GM10266 (cell line): Measurements from ENCODE around the gene UGT1A6.
"Not testable (repeated sequence)": the region's sequence is repeated elsewhere in the genome, so short reads cannot be mapped to it uniquely, and the experiment has no call there.

Experiments used
- DNase-seq: peaks from one replicate; pipeline ENCODE4 v3.0.0; 2012; ENCODE audit errors: extremely low spot score
- TF ChIP-seq, protein P1 (sequence below): IDR thresholded peaks from 2 replicates; pipeline ENCODE4 v1.5.1; 2012; ENCODE audit warnings: mild to moderate bottlenecking, low read depth; ENCODE audit not compliant: control insufficient read depth, insufficient read depth; ENCODE audit errors: missing control alignments

The UGT1A6 gene

DNA sequence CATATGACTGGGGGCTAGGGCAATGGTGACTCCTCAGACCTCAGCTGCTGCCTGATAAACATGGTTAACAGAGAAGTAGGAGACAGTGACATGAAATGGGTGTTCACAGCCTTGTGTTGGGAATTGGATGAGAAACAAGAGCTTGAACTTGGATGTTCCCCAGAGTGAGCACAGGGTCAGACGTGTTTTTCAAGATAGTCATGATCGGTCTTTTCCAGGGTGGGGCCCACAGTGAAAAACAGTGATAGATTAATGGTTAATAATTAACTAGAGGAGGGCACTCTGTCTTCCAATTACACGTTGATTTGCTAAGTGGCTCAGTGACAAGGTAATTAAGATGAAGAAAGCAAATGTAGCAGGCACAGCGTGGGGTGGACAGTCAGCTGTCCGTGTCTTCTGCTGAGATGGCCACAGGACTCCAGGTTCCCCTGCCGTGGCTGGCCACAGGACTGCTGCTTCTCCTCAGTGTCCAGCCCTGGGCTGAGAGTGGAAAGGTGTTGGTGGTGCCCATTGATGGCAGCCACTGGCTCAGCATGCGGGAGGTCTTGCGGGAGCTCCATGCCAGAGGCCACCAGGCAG, 36.1 kb downstream of the UGT1A6 start, which contains the start of gene UGT1A3:
Gene UGT1A3 (plus strand): TSS at position 320 of the 579 bp plus-strand sequence. CDS start 85 bp downstream, at position 405.
- DNase-seq = no peak
- TF ChIP-seq, protein P1, sequence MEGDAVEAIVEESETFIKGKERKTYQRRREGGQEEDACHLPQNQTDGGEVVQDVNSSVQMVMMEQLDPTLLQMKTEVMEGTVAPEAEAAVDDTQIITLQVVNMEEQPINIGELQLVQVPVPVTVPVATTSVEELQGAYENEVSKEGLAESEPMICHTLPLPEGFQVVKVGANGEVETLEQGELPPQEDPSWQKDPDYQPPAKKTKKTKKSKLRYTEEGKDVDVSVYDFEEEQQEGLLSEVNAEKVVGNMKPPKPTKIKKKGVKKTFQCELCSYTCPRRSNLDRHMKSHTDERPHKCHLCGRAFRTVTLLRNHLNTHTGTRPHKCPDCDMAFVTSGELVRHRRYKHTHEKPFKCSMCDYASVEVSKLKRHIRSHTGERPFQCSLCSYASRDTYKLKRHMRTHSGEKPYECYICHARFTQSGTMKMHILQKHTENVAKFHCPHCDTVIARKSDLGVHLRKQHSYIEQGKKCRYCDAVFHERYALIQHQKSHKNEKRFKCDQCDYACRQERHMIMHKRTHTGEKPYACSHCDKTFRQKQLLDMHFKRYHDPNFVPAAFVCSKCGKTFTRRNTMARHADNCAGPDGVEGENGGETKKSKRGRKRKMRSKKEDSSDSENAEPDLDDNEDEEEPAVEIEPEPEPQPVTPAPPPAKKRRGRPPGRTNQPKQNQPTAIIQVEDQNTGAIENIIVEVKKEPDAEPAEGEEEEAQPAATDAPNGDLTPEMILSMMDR = no peak

DNA sequence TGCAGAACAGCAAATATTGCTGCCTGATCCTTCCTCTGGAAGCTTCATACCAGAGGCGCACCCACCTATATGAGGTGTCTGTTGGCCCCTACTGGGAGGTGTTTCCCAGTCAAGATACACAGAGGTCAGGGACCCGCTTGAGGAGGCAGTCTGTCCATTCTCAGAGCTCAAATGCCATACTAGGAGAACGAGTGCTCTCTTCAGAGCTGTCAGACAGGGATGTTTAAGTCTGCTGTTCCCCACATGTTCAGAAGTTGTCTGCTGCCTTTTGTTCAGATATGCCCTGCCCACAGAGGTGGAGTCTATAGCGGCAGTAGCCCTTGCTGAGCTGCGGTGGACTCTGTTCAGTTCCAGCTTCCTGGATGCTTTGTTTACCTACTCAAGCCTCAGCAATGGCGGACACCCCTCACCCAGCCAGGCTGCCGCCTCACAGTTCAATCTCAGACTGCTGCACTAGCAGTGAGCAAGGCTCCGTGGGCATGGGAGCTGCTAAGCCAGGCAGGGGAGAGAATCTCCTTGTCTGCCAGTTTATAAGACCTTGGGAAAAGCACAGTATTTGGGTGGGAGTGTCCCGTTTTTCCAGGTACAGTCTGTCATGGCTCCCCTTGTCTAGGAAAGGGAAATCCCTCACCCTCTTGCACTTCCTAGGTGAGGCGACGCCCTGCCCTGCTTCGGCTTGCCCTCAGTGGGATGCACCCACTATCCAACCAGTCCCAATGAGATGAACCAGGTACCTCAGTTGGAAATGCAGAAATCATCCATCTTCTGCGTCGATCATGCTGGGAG, 44.4 kb downstream of the UGT1A6 start:
- DNase-seq = not testable (repeated sequence)

DNA sequence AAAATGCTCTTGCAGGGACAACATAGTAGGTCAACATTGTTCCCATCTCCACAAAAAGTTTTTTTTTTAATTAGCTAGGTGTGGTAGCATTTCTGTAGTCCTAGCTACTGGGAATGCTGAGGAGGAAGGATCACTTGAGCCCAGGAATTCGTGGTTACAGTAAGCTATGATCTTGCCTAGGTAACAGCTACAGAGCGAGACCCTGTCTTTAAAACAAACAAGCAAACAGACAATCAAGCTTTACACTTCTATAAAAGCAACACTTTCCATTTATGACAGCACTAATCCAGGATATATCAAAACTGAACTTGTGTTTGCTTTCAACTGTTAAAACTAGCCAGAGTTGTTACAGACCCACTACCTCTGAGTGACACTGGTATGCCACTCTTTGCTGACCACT, 48.2 kb downstream of the UGT1A6 start:
- DNase-seq = no peak
- TF ChIP-seq, protein P1 = no peak

DNA sequence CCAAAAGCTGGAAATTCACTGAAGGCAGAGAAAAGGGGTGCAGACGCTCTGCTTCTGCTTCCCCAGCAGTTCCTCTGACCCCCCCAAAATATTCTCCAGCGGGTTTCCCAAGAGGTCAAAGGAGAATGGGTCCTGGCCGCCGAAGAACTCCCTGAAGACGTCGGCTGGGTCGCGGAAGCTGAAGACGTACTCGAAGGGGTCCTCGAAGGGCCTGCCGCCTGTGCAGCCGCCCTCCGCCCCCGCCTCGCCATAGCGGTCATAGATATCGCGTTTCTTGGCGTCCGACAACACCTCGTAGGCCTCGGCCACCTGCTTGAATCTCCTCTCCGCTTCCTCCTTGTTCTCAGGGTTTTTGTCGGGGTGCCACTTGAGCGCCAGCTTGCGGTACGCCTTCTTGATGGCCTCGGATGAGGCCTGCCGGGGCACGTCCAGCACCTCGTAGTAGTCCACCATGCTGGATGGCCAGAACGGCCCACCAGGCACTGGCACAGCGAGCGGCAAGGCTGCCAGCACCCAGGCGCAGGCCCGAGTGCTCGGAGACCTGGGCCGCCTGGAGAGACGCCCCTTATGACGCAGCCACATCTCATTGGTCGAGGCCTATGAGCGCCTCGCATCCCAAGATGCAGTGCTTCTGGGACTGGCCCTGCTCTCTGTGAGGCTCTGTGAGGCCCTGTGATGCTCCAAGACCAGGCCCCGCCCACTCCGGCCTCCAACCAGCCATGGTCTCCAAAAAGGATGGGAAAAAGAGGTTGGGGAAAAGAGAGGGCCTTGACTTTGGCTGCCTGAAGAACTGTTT, 51.0 kb downstream of the UGT1A6 start:
- no peak for DNase-seq
- TF ChIP-seq, protein P1 = no peak

DNA sequence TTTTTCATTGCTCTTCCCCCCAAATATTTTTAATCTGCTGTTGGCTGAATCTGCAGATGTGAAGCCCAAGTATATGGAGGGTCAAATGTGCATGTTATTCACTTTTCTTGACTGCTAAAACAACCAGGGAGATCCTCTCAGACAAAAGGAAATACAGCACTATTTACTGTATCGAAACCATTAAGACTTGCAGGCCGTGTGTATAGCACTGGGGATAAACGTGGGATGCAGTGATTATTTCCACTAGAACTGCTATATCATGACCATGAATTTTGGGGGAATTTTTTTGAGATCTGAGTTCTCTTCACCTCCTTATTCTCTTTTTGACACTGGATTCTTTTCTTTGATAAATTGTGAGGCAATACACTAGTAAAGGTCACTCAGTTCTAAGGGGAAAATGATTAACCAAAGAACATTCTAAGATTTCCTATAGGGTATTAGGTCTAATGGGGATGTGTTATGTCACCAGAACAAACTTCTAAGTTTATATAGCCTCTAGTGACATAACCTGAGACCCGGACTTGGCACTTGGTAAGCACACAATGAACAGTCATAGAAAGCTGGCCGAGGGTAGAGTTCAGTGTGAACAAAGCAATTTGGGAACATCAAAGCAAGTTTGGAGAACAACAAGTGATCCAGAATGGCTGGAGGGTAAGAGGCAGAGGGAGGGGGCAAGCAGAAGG, 52.5 kb downstream of the UGT1A6 start:
- TF ChIP-seq, protein P1 = no peak
- no peak for DNase-seq

DNA sequence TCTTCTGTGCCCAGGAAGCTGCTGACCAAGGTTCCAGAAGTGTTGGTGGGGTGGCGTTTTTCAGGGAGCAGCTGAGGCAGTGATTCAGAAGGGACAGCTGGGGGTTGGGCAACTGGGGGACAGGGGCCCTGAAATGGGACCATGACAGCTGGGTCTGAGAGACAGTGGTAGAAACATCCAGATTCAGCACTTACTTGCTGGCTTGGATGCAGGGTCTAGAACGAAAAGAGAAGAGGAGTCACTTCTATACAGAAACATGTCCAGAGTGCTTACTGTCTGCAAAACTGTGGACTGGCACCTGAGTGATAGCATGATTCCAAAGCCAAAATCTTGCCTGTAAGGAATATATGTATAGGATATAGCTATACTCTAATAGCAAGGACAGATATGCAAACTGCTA, 53.1 kb downstream of the UGT1A6 start:
- DNase-seq = not testable (repeated sequence)

DNA sequence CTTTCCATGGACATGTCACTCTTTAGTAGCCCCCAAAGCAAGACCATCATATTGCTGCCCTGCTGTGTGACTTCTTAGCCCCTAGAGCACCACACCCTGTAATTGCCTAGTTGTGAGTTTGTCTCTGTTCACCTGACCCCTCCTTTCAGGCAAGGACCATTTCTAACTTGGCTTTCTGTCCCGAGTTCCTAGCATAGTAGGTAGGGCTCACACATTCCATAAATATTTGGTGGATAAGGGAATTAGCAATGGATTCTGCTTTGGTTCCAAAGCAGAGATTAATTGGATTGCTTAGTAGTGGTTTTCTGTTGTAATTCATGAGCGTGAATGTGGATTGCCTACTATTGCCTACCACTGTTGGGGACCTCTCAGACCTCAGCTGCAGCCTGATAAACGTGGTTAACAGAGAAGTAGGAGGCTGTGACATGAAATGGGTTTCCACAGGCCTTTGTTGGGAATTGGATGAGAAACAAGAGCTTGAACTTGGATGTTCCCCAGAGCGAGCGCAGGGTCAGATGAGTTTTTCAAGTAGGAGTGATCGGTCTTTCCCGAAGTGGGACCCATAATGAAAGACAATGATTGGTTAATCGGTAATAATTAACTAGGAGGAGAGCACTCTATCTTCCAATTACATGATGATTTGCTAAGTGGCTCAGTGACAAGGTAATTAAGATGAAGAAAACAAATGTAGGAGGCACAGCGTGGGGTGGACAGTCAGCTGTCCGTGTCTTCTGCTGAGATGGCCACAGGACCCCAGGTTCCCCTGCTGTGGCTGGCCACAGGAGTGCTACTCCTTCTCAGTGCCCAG, 54.0 kb downstream of the UGT1A6 start:
- no peak for DNase-seq
- TF ChIP-seq, protein P1 = no peak
